TTC549 (cell line): ENCODE results near the gene CMTM2.
"Not testable (repeated sequence)": the region's sequence is repeated elsewhere in the genome, so short reads cannot be mapped to it uniquely, and the experiment has no call there.

Experiments used
- FAIRE-seq: peaks from 2 replicates; lab custom pipeline; 2012; peaks lifted over from hg19 to GRCh38; lab: Jason Lieb, UNC

CMTM2 gene

DNA sequence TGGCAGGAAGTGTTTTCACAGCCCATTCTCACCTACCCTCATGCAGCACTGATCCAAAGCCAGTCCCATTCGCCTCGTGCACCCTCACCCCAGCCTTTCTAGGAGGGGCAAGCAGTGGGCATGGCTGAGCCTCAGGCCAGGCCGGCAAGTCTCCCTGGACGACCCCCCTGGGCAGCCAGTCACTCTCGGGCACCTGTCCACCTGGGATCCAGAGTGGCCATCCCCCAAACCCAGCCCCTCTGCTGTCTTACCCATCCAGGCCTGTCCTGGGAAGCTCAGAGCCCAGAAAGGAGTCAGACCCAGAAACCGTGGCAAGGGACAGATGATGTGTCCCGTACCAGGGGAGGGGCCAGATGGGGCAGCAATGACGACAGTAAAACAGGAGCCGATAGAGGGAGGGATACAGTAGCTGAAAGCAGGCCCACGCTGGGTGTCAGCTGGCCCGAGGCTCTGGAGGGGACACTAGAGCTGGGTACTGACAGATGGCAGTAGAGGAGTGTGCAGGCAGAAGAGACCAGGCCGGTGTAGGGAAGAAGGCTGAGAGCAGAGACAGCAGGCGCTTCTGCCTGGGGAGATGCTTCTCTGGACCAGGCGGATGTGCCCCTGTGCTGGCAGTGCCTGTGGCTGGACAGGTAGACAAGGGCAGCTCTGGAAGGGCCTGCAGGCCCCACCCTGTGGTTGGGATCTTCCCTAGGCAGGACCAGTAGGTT lies 31.0 kb downstream of the CMTM2 start:
- FAIRE-seq: no peak

- not testable (repeated sequence) for FAIRE-seq
Observed at GRCh38 chr16:66611911-66612310, 32.6 kb downstream of the CMTM2 start.

DNA sequence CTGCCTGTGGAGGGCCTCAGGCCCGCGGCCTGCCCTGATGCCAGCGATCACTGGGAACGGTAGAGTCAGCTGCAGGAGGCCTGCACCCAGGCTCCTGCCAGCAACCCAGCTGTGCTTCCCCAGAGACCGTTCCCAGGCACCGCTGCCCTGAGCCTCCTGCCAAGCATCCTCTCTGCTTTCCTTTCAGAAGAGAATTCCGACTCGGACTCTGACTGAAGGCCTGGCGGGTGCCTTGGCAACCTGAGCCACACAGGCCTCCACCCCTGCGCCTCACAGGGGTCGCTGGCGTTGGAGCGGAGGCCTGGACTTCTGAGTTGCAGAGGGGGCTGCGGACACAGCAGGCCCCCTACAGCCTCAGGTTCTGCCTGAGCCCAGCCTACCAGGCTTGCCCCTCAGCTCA lies 33.2 kb downstream of the CMTM2 start:
- no peak for FAIRE-seq

- no peak for FAIRE-seq
Observed at GRCh38 chr16:66614161-66614802, 35.0 kb downstream of the CMTM2 start.

- FAIRE-seq: no peak
Observed at GRCh38 chr16:66616169-66616568, 36.9 kb downstream of the CMTM2 start.

- FAIRE-seq: no peak
Observed at GRCh38 chr16:66616592-66616991, 37.3 kb downstream of the CMTM2 start.

GRCh38 chr16:66617010-66617434 lies 37.8 kb downstream of the CMTM2 start:
- FAIRE-seq: no peak

DNA sequence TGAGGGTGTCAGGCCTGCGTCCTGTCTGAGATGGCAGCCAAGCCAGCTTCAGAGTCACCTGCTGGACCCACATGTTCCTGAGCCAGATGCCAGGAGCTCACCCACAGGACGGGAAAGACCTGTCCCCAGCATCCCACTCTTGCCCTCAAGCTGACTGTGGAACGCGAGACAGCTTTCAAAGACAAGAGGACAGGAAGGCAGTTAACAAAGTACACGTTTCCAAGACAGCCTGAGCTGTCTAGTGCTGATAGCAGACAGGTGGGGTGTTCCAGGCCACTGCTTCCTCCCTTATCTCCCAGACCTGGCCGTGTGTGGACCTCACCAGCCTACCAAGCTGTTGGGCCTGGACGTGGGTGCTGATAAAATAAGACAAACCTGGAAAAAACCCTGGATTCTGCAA lies 38.5 kb downstream of the CMTM2 start:
- FAIRE-seq: no peak

GRCh38 chr16:66618588-66619375 lies 39.5 kb downstream of the CMTM2 start:
- FAIRE-seq: no peak

DNA sequence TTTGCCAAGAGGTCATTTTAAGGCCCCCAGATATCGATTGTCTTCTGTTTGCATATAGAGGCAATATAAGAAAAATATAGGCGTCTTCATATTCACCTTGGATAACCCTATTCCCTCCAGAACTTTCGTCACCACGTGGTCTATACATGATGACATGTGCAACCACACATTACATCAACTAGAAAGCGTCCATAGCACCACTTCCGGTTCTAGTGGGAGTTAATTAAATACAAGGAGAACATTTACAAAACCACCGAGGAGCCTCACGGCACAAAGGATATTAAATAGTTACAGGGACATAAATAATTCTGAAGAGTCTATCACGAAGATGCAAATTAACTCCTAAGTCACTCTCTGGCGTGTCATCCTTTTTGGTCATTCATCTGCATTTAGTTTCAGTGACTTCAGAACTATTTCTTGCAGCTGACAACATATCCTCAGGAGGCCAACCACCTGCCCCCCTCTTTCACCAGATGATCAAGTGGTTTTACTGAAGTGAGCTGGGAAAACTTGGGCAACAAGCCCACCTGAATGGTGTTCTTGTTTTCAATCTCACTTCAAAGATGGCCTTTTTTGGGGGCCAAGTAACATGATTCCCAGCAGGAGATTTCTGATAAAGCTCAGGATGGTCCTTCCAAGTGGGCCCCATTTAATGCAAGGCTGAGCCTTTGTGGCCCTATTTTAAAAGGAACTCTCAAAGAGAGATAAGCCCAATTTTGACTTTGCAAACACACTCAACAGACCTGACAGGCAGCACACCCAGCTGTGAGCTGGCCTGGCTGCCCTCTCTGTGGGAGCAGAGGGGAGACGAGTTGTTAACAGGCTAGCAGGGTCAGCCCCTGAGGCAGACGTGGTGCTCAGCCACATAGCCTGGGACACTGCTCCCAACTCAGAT lies 40.5 kb downstream of the CMTM2 start:
- no peak for FAIRE-seq

DNA sequence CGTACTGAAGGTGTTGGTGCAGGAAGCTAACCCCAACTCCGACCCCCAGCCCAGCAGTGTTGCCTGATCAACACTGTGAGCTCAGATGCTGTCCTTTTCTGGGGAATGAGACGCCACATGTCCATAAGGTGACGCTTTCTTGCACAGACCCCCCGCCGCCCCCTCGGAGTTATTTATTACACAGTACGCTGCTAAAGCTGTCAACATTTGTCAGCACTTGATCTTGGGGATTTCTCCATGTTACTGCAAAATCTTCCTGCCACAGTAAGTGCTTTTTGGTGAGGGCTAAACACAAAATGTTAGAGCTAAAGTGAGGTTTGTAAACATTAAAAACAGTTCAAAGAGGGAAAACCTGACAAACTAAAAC lies 41.1 kb downstream of the CMTM2 start:
- no peak for FAIRE-seq

DNA sequence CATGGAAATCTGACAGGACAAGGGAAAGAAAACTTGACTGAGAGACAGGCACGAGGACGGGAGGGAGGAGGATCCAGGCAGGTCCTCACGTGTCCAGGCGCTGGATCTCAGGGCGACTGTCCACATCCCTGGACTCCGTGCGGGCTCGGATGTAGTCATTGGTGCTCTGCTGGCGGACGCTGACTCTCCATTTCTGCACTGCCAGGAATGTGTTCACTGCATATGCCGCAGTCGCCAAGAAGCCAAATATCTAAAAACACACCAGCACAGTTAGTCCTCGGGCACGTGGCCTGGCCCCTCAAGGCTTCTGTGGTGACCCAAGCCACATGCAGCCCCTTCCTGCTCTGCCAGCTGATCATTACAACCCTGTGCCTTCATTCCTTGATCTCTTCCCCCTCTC lies 42.7 kb downstream of the CMTM2 start:
- no peak for FAIRE-seq

GRCh38 chr16:66622863-66623262 lies 43.6 kb downstream of the CMTM2 start:
- FAIRE-seq: no peak

DNA sequence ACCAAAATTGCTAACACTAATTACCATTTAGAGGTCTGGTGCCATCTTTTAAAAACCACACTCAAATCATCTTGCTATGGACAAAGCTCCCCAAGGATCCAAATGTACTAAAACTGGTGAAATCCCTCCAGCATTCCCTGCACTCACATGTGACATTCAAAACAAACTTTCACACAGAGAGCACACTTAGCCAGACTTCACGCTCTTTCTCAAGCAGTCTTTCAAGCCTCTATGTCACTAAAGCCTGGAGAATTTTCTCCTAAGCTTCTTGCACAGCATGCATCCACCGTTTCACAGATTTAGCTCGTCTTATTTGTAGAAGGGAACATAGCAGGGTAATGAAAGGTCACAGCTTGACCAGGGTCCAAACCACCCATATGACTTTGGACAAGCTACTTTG lies 44.5 kb downstream of the CMTM2 start:
- FAIRE-seq: no peak

DNA sequence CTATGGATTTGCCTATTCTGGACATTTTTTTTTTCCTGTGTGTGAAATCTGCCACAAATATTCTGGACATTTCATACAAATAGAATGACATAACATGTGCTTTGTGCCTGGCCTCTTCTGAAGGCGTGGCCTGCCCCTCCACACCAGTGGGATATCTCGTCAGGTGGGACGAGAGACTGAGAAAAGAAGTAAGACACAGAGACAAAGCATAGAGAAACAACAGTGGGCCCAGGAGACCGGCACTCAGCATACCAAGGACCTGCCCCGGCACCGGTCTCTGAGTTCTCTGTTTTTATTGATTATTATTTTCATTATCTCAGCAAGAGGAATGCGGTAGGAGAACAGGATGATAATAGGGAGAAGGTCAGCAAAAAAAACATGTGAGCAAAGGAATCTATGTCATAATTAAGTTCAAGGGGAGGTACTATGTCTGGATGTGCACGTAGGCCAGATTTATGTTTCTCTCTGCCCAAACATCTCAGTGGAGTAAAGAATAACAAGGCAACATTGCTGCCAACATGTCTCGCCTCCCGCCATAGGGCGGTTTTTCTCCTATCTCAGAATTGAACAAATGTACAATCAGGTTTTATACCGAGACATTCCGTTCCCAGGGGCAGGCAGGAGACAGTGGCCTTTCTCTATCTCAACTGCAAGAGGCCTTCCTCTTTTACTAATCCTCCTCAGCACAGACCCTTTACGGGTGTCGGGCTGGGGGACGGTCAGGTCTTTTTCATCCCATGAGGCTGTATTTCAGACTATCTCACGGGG lies 48.5 kb downstream of the CMTM2 start:
- not testable (repeated sequence) for FAIRE-seq

GRCh38 chr16:66629856-66630255 lies 50.6 kb downstream of the CMTM2 start:
- no peak for FAIRE-seq

DNA sequence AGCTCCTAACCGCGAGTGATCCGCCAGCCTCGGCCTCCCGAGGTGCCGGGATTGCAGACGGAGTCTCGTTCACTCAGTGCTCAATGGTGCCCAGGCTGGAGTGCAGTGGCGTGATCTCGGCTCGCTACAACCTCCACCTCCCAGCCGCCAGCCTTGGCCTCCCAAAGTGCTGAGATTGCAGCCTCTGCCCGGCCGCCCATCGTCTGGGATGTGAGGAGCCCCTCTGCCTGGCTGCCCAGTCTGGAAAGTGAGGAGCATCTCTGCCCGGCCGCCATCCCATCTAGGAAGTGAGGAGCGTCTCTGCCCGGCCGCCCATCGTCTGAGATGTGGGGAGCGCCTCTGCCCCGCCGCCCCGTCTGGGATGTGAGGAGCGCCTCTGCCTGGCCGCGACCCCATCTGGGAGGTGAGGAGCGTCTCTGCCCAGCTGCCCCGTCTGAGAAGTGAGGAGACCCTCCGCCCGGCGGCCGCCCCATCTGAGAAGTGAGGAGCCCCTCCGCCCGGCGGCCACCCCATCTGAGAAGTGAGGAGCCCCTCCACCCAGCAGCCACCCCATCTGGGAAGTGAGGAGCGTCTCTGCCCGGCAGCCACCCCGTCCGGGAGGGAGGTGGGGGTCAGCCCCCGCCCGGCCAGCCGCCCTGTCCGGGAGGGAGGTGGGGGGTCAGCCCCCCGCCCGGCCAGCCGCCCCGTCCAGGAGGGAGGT lies 51.4 kb downstream of the CMTM2 start:
- FAIRE-seq: not testable (repeated sequence)

- not testable (repeated sequence) for FAIRE-seq
Observed at GRCh38 chr16:66631558-66631957, 52.3 kb downstream of the CMTM2 start.

GRCh38 chr16:66634527-66635196 lies 55.4 kb downstream of the CMTM2 start:
- no peak for FAIRE-seq

GRCh38 chr16:66635406-66635805 lies 56.1 kb downstream of the CMTM2 start:
- FAIRE-seq: no peak
